SW480 (cell line): ENCODE measurements around the gene AGPAT3.

Experiments used
- DNase-seq: peaks from one replicate; pipeline ENCODE4 v3.0.0-alpha.2; 2016; ENCODE audit warnings: low spot score

Gene AGPAT3

DNA sequence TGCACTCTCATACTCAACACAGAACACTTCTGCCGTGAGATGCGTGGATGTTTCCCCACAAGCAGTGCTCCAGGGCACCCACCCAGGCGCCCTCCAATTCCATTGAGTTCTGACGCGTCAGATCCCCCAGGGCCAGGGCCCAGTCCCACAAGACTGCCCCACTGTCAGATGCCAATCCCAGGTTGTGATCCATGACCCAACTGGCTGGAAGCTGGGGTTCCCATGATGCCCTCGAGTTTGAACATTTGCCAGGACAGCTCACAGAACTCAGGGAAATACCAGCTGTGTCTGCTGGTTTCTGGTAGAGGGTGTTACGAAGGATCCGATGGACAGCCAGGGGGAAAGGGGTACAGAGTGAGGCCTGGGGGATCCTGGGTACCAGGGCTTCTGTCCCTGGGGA, 58.4 kb downstream of the AGPAT3 start:
- no peak for DNase-seq

DNA sequence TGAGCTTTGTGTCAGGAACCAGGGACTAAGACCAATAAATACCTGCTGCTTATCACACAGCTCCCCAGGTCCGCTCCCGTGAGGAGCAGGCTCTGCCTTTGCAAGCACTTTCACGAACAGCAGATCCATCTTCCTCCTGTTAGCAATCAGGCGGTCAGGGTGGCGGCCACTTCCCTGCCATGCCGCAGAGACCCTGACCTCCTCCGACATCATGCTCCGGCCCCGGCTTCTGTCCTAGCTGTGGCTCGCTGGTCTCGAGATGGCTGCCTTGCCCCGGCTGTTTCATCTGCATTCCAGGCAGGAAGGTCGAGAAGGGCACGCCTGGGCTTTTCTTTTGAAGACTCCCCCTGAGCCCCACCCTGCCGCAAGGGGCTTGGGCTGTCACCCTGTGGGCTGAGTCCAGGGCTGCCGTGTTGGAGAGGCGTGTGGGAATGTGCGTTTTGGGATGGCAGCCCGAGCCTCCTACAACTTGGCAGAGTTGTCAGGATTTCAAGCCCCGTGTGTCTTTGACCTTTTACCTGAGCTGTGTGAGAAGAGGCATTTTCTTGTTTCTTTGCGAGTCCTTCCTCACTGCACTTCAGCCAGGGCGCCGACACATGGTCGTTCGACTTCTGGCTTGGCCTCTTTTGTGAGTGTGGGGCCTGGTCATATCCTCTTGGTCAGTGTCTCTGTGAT, 59.5 kb downstream of the AGPAT3 start:
- no peak for DNase-seq

DNA sequence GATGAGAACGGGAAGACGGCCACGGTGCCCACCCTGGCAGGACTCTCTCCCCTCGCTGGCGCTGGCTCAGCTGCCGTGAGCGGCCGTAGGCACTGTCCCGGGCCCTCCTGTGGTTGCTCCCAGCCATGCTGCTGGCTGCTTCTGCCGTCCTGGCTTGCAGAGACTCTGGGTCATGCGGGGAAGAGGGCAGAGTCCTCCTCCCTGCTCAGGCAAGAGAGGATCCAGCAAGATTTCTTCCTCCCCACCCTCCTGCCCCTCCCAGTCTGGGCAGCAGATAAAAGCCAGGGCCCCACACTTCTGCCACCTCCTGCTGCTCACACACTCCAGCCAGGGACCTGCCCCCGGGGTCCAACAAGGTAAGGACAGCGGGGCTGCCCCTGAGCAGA, 60.1 kb downstream of the AGPAT3 start:
- no peak for DNase-seq

DNA sequence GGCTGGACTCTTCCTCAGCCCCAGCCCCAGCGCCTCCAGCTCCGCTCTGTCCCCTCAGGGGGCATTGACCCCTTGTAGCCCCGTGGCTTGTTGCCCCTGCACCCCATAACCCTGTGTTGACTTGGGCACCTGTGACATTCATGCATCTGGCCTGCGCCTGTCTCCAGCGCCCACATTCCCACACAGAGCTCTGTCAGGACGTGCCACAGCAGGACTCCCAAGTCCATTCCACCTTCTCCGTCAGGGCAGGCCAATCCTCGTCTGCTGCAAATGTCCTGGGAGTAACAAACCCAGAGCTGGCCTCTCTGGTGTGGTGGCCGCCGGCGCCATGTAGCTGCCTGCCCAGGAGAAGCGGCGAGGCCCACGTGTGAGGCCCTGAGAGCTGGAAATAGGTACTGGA, 60.6 kb downstream of the AGPAT3 start:
- DNase-seq, result no peak

DNA sequence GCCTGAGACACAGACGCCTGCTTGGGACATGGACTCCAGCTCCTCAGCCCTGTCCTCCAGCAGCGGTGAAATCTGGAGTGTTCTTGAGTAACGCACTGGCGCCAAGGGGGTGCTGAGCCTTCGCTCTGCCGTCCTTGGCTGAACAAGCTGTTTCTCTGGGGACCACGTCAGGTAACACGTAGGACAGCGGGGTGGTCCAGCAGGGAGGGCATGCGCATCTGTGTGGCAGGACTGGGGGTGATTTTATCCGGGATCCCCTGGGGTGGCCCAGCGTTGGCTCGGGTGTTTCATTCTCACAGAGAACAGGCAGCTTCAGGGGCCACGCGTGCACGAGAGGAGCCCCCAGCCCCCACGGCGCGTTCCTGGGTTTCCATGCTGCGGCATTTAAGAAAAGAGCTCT, 61.2 kb downstream of the AGPAT3 start:
- no peak for DNase-seq

DNA sequence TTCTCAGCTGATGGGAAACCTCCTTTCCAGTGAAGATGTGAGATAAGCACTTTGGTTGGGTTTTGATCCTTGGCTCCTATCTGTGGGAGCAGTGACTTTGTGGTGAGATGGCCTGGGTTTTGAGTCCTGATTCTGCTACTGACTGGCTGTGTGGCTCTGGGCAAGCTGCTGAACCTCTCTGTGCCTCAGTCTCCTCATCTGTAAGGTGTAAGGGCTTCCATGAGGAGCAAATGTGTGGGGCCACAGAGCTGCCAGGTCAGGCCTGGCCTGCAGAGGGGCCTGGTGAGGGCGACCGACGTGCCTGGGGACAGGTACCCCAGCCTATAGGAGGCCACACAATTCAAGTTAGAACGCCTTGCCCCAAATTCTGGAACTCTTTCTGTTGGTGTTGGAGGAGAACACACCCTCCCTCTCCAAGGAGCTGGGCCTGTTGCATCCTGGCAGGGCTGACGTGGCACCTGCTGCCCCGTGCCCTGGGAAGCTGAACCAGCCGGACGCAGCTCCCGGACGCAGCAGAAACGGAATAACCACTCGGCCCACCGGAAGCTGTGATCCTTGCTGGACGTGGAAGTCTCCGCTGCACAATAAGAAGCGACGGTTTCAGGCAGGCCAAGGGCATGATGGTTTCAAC, 62.7 kb downstream of the AGPAT3 start:
- no peak for DNase-seq

DNA sequence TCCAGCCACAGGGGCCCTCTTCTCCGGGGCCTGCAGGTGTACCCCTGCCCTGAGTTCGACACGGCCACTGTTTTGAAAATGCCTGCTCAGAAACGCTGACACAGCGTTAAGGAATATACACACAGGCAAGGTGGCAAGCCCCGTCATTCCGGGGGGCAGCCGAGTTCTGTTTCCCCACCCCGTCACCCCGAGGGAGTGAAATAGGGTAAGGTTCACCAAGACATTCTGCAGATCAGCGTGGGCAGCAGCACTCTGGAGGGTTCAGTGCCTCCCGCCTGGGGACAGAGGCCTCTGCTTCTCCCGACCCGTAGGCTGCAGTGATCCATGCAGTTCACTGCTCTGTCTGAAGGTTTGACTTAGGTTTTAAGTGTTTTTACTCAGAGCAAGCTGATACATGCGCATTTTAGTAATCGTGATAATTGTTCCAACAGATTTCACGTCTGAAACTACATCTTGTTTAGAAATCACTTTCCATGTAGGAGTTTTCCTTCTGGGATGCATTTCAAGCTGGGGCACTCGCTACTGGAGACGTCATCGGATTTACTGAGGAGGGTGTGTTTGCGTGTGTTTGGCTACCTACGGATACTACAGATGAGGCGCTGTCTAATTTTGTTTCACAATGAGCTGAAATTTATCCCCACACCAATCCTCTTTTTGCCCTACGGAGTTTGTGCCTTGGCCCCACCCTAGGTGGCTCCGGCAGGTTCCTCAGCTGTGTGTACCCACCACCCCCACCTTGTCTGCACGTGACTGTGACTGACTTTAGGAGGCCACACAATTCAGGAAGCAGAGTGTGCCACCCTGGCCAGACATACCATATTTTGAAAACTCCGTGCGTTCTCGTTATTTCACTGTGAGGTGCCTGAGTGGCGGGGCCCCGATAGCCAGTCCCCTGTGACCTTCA, 63.5 kb downstream of the AGPAT3 start:
- no peak for DNase-seq

DNA sequence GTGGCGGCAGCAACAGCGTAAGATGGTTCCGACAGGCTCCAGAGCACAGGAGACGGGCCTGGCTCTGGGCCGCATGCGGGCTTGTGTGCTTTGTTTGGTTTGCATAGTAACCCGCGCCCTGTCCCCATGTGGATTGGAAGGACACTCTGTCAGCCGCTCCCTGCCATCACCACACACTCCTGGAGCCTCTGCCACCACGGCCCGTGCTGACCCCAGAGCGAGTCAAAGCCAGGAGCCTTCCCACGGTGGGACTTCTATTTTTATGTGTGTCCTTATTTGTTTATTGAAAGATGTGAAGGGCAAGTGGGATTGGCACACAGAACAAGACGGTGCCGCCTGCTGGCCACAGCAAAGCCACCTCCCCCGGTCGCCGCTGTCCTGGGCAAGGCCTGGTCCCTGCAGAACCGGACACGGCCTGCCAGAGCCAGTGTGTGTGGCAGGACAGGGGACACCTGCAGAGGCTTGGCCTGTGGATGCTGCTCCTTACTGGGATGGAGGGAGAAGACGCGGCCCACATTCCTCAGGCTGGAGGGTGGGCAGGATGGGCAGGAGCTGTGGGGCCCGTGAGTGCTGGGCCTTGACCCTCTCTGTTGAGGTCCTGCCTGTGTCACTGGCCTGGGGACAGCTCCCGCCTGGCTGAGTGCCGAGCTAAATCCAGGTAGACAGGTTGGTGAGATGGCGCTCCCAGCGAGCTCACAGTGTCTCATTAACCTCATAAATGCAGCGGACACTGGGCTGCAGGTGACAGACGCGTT, 64.4 kb downstream of the AGPAT3 start:
- no peak for DNase-seq

DNA sequence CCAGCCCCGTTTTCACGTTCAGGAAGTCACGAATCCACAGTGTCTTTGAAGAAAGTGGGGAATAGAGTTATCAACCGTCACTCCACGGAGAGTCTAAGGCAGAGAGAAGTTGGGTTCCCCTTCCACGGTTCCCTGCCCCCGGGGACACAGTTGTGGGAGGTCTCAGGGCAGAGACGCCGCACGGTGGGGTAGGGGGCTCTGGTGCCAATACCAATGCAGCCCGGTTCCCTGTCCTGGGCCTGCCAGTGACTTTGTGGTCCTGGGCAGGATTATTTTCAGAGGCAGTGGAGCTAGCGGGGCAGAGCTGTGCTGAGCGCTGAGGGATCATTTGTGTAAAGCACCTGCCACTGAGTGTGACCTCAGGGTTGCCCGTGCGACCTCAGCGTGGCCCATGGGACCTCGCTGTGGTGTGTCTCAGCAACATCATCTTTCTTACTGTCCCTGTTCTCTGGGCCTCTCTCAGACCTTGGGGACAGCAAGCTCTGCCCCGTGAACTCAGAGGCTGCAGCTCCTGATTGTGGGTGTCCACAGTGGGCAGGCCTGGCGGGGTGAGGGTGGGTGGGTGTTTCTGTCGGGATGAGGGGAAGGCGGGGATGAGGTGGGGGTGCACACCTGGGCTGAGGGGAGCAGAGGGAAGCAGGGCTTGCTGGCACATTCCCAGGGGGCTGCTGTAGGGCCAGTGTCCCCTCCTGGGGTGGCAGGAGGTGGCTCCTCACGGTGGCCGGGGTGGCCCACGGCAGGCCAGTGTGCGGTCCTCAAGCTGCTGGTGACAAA, 65.2 kb downstream of the AGPAT3 start:
- no peak for DNase-seq

DNA sequence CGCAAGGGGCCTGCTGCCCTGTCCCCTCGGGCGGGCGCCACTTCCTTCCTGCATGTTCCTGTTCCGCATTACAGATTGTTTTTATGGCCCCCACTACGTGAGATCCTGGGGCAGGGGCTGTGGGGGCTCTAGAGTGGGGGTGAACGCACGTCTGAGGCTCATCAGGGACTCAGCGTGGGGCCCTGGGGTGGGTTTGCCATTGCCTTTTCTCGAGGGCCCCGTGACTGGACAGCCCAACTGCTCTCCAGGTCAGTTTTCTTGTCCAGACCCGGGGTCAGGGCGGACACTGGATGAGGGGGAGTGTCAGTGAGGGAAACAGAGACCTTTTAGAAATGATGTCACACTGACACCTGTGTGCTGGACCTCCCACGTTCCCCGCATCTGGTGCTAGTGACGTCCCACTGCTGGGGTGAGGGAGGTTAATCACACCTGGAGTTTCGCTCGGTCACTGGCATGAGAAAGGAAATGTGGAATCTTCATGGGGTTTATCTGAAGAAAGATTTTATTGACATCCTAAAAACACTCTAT, 65.9 kb downstream of the AGPAT3 start:
- DNase-seq, result no peak

DNA sequence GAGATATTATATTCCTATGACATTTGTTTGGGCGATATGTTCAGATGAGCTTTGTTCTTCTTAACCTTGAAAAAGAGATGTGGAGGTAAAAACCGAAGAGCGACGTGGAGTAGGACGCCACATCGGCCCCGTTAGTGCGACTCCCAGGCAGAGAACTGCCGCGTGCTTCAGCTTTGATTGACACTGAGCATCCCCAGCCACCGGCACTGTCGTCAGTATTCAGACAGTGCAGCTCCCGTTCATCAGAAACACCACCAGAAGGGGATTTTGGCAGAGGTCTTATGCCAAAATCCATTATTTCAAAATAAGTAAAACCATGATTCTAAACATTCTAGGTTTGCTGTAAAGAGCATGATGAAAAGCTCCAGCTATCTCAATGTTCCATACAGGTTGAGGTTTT, 66.5 kb downstream of the AGPAT3 start:
- no peak for DNase-seq

DNA sequence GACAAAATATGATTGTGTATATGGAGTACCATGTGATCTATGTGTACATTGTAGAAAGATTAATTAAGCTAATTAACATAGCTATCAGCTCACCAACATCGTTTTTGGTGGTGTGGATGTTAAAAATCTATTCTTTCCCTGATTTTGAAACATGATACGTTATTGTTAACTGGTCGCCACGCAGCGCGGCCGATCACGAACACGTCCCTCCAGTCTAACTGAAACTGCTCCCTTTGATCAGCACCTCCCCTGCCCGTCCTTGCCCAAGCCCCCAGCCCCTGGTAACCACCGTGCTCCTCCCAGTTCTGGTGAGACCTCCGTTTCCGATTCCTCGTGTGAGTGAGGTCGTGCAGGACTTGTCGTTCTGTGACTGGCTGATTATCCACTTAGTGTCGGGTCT, 67.0 kb downstream of the AGPAT3 start:
- no peak for DNase-seq

DNA sequence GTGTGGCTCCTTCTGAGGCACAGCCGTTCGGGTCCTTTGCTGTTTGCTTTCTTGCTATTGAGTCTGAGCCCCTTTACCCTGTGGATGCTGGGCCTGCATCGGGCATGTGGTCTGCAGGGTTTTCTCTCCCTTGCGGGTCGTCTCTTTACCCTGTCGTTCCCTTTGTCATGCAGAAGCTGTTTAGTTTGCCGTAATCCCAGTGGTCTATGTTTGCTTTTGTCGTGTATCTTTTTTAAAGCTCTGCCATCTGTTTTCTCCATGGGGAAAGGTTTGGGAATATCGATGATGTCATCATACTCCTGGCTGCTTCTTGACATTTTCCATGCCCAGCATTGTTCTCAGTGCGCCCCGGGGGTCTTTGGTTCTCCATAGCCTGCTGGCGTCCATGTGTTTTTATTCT, 68.2 kb downstream of the AGPAT3 start:
- no peak for DNase-seq

DNA sequence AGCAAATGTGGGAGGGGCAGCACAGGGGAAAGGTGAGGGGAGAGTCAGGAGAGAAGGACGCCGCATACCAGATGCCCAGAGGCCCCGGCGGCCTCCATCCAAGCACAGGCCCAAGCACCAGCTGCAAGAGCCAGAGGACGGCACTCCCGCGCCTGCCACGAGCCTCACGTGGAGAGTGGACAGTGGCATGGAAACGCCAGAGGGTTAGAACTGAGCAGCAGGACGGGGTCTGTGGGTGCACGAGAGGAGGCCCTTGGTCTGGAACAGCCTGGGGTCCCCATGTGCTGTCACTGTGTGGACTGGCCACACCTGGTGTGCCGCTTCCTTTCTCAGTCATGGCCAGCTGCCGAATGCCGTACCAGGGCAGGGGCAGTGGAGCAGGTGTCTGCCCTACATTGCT, 68.7 kb downstream of the AGPAT3 start:
- DNase-seq, result no peak

DNA sequence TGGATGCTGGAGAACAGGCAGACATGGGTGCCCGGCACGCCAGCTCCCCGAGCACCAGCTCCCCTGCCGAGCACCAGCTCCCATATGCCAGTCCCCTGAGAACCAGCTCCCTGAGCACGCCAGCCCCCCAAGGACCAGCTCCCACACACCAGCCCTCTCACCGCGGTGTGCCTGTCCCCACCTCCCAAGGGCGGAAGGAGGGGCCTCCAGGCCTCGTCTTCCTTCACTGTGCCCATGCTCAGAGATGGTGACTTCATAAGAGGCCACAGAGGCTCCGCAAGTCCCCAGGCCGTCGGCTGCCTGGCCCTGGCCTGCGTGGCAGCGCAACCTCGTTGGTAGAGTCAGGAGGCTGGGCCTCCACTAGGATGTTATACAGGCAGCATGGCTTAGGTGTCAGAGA, 69.1 kb downstream of the AGPAT3 start:
- DNase-seq, result no peak

DNA sequence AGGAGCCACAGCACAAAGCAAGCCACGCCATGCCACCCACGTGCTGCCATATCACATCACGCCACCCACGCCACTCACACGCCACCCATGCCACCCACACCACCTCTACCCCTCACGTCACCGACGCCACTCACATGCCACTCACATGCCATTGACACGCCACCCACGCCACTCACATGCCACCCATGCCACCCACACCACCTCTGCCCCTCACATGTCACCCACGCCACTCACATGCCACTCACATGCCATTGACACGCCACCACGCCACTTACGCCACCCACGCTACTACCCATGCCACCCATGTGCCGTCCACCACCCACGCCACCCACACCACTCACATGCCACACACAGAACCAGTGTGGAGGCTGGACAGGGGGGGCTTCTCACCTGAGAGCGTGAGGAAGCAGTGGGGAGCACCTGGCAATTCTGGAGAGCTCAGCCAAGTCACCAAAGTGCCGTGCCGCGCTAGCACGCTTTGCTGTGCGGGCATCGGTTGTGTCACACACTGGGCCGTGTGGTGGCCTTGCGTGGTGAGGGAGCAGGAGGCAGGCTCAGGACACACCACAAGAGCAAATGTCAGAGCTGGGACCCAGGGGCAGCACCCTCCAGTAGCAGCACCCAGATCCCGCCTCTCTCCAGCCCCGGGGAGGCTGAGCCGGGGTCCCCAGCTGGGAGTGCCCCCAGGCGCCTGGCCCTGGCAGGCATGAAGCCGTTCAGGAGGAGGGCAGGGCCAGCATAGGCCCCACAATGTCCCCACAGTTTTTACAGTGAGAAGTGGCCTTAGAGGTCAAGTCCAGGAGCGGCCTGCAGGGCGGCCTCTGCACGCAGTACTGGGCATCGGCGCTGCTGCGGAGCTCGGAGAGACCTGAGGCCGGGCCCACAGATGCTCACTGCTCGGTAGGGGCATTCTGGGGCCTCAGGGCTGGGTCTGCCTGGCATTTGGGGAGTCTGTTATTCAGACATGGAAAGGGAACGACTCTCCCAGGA, 70.0 kb downstream of the AGPAT3 start:
- no peak for DNase-seq

DNA sequence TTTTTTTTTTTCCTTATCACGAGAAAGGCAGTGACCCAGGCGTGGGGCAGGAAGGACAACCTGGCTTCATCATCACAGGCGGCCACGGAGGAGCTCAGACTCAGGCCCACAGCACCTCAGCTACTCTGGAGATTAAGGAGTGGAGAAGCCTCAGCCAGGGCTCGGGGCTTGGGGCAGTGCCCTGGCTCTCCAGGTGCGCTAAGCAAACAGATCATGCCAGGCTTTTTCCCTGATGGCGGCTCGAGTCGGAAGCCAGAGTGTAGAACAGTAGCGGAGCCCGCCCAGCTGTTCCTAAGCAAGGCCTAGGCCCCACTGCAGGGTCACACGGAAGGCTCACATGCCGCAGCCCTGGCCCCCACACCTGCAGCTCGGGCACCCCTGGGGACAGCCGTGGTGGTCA, 70.7 kb downstream of the AGPAT3 start:
- no peak for DNase-seq

DNA sequence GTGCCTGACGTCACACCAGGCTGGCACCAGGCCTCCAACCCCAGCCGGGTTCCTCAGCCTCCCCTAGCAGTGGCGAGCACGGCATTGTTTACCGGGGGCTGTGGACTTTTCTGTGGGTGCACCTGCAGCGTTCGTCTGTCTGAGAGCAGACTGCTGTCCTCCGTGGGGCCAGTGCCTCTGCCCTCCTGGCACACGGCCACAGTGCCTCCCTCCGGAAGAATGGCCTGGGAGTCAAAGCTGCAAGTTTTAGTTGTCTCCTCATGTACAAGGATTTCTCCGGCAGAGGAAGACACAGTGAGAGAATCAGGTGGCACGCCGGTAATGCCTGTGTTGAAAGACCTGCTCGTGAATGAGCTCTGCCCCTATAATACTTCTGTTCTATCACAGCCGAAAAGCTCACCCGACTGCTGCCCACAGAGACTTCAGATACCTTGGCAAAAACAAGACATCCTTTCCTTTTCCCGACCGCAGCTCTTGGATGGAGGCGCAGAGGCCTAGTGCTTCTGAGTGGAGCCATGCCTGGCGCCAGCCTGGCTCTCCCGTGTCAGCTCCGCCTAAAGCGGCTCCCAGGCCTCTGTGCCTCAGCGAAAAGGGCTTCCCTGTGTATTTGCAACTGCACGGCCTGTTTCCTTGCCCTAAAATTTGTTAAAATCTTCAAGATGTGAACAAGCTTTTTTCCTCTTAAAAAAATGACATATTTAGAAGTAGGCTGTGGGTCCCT, 71.4 kb downstream of the AGPAT3 start:
- DNase-seq, result no peak

DNA sequence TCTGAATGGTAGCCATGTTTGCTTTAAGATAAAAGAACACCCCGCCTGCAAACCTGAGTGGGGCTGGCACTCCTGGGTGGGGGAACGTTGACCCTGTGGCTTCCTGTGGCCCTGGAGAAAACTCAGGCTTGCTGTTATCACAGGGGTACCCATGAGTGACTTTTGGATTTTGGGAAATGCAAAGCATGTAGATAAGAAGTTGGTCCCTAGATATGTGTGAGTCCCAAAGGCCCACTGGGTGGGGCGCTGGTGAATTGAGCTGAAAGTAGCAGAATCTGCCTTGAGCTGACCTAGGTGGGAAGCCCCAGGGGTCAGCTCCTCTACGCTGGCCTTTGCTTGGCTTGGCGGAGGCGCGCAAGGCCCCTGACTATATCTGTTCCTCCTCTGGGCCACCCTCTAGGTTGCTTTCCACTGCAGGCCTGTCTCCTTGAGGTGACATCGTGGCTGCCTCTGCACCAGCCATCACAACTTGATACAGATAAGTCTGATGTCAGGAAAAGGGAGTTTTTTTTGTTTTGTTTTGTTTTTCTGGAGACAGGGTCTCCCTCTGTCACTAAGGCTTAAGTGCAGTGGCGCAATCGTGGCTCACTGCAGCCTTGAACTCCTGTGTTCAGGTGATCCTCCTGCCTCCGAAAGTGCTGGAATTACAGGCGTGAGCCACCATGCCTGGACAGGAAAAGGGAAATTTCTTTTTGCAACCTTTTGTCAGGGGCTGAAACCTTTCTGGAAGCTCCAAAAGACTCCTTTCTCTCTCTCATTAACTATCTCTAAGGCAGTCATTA, 72.2 kb downstream of the AGPAT3 start:
- DNase-seq, result no peak
